B cell (primary cell): ENCODE data around the gene RIPK3. TPM values are rescaled to one million over a fixed set of nuclear protein-coding genes. Genes with fewer than 3 reads are reported as not detected.

Source experiments
- ATAC-seq: fragments of 200-7000 bp; cut with Tn5 transposase; one replicate; pipeline ENCODE4 v1.10.0; 2021; ENCODE audit warnings: low read depth, mild to moderate bottlenecking, moderate number of reproducible peaks, moderate library complexity
- CTCF ChIA-PET: fragments of 350-600 bp; sonication (Branson Sonifier 250); formaldehyde crosslinking; loops from one replicate; lab custom pipeline; 2021; ENCODE audit warnings: antibody characterized with exemption, inconsistent platforms; lab: Charles Lee
- POLR2A ChIA-PET: fragments of 350-600 bp; sonication (Branson Sonifier 250); formaldehyde crosslinking; loops from one replicate; lab custom pipeline; 2021; ENCODE audit warnings: antibody characterized with exemption; lab: Charles Lee
- DNase-seq: peaks from one replicate; pipeline ENCODE4 v3.0.0; 2013
- H2AFZ ChIP-seq: 2 replicates; pipeline ENCODE4 v1.6.1; 2012; ENCODE audit warnings: mild to moderate bottlenecking, low read depth, low read length; ENCODE audit not compliant: insufficient read depth, poor library complexity, severe bottlenecking
- H3K27ac ChIP-seq, 2 donors: 1 replicate in 1 of 2; 2 replicates in 1 of 2; pipeline ENCODE4 v1.5.1; 2012 to 2013; ENCODE audit warnings: low read length in 2 of 2, mild to moderate bottlenecking in 2 of 2, moderate library complexity in 1 of 2
- H3K27me3 ChIP-seq, 4 experiments: fragments of 200-600 bp in 1 of 4; sonication (generic) in 1 of 4; replicated peaks in 1 of 4; 1 replicate in 2 of 4; 2 replicates in 2 of 4; pipeline versions ENCODE4 v1.6.1 to v1.7.0; 2013 to 2016; ENCODE audit warnings: low read length in 3 of 4, mild to moderate bottlenecking in 2 of 4, mixed read lengths in 1 of 4, moderate library complexity in 1 of 4; ENCODE audit not compliant: insufficient read depth in 4 of 4, control insufficient read depth in 3 of 4; ENCODE audit errors: control extremely low read depth in 1 of 4
- H3K36me3 ChIP-seq, 2 experiments: replicated peaks in 1 of 2; 1 replicate in 1 of 2; 2 replicates in 1 of 2; pipeline versions ENCODE4 v1.6.1 to v1.7.1; 2013; ENCODE audit warnings: low read length in 1 of 2; ENCODE audit not compliant: insufficient read depth in 2 of 2, control insufficient read depth in 1 of 2; ENCODE audit errors: control extremely low read depth in 1 of 2, extremely low read depth in 1 of 2
- H3K4me1 ChIP-seq, 2 donors: fragments of 200-600 bp in 1 of 2; sonication (generic) in 1 of 2; 1 replicate in 1 of 2; 2 replicates in 1 of 2; pipeline versions ENCODE4 v1.5.1 to v1.6.1; 2013 to 2017; ENCODE audit warnings: low read length in 2 of 2; ENCODE audit not compliant: control insufficient read depth in 2 of 2, insufficient read depth in 2 of 2
- H3K4me2 ChIP-seq: replicated peaks from 2 replicates; pipeline ENCODE3; 2012; ENCODE audit warnings: mild to moderate bottlenecking, low read depth, low read length; ENCODE audit not compliant: poor library complexity, severe bottlenecking
- H3K4me3 ChIP-seq, 5 experiments: fragments of 200-600 bp in 1 of 5; sonication (generic) in 1 of 5; 1 replicate in 3 of 5; 2 replicates in 2 of 5; pipeline versions ENCODE4 v1.5.1 to v1.7.0; 2011 to 2016; ENCODE audit warnings: low read length in 4 of 5, mild to moderate bottlenecking in 4 of 5, low read depth in 2 of 5, control low read depth in 1 of 5, moderate library complexity in 1 of 5; ENCODE audit not compliant: insufficient read depth in 1 of 5; ENCODE audit errors: control extremely low read depth in 1 of 5, extremely low read depth in 1 of 5
- H3K79me2 ChIP-seq: fragments of 200-600 bp; sonication (generic); one replicate; pipeline ENCODE4 v1.6.0; 2016; ENCODE audit warnings: low read length; ENCODE audit not compliant: control insufficient read depth, insufficient read depth
- H3K9ac ChIP-seq: fragments of 200-600 bp; sonication (generic); 2 replicates; pipeline ENCODE4 v1.6.1; 2017; ENCODE audit warnings: mild to moderate bottlenecking, low read length, moderate library complexity
- H3K9me3 ChIP-seq, 3 donors: one replicate each; pipeline versions ENCODE4 v1.6.1 to v1.7.1; 2013; ENCODE audit warnings: low read length in 2 of 3; ENCODE audit not compliant: control insufficient read depth in 2 of 3, insufficient read depth in 1 of 3; ENCODE audit errors: control extremely low read depth in 1 of 3
- H4K20me1 ChIP-seq: 2 replicates; pipeline ENCODE4 v1.6.0; 2012; ENCODE audit warnings: mild to moderate bottlenecking, low read length; ENCODE audit not compliant: insufficient read depth, control insufficient read depth, poor library complexity, severe bottlenecking
- H3K27ac Mint-ChIP-seq: one replicate; pipeline ENCODE4 v1.8.0; 2021; ENCODE audit warnings: mixed read lengths
- H3K27me3 Mint-ChIP-seq: one replicate; pipeline ENCODE4 v1.8.0; 2021; ENCODE audit warnings: mixed read lengths
- H3K4me1 Mint-ChIP-seq: one replicate; pipeline ENCODE4 v1.8.0; 2021; ENCODE audit warnings: mixed read lengths
- H3K4me3 Mint-ChIP-seq: one replicate; pipeline ENCODE4 v1.8.0; 2021; ENCODE audit warnings: mixed read lengths
- H3K9me3 Mint-ChIP-seq: one replicate; pipeline ENCODE4 v1.8.0; 2022; ENCODE audit warnings: mixed read lengths; ENCODE audit not compliant: insufficient read depth
- CTCF ChIP-seq: fragments of 200-600 bp; IDR thresholded peaks from one replicate; pipeline ENCODE4 v1.8.0; 2022; ENCODE audit warnings: antibody characterized with exemption, mild to moderate bottlenecking
- EZH2 ChIP-seq: IDR thresholded peaks from 2 replicates; pipeline ENCODE4 v1.6.1; 2012; ENCODE audit warnings: borderline replicate concordance, low read depth, mild to moderate bottlenecking, moderate library complexity, low read length; ENCODE audit not compliant: insufficient read depth, poor library complexity, severe bottlenecking
- WGBS: methylation state at CpG from one replicate; pipeline ENCODE4 v1.1.5; 2013; ENCODE audit warnings: missing lambda C conversion rate; ENCODE audit not compliant: insufficient coverage; 5-methylcytosine and 5-hydroxymethylcytosine counted together
- intact Hi-C: fragments of 100-400 bp; cut with micrococcal nuclease; formaldehyde crosslinking; loops from one replicate; pipeline ENCODE4 v1.10.0; 2022
- polyA plus RNA-seq: library from polyadenylated mRNA; depleted of rRNA; stranded (reverse); fragments of >200 nt; gene quantifications from 2 replicates; pipeline ENCODE4 v1.2.3, GENCODE V29; 2012
- total RNA-seq, 2 donors: library from RNA; stranded (reverse); fragments of 120-200 nt in 1 of 2; gene quantifications; 1 replicate in 1 of 2; 2 replicates in 1 of 2; pipeline versions ENCODE4 v1.2.3 to v1.2.4, GENCODE V29; 2013 to 2022

The RIPK3 gene
- total and polyA plus RNA-seq, 2 donors (not counting 1 experiment from before 2014, with no cell fraction given), result 65.5 to 77.6 TPM

- Mint-ChIP-seq H3K27me3 (peaks cover 18% of the 10 kb centered on the region), H3K9me3 (no peaks in the 10 kb centered on the region), H3K4me1 (peaks cover 14% of the 10 kb centered on the region), H3K27ac (no peak overlapping the region), H3K4me3 (no peak overlapping the region)
- CTCF ChIA-PET, result interaction anchor here (1.3 to 5.4 kb wide), 5 partner anchors 12 to 75 kb away, joined by 4 to 42 read pairs (median 20); partner anchors contain the start of genes CBLN3 and KHNYN
- Histone ChIP-seq H4K20me1 (no peaks in the 10 kb centered on the region), H3K27ac (no peak overlapping the region), H3K4me3 (no peak overlapping the region), H3K9me3 (peaks cover 0 to 1% (median 0%) of the 10 kb centered on the region in 3 donors), H3K4me1 (peaks cover 13 to 14% of the 10 kb centered on the region in 2 donors), H3K27me3 (peaks cover 0 to 15% (median 1%) of the 10 kb centered on the region in 4 experiments), H3K79me2 (no peaks in the 10 kb centered on the region), H3K4me2 (no peak overlapping the region), H3K9ac (no peak overlapping the region), H2AFZ (no peak overlapping the region), H3K36me3 (no peaks in the 10 kb centered on the region)
- DNase-seq, result no peak
- POLR2A ChIA-PET, result no interaction called here
- no peak for ATAC-seq
- no CpG with 5 or more reads among the region's 2 CpGs for WGBS
- no peak for TF ChIP-seq EZH2
- intact Hi-C loops, result loop anchor here (10.0 kb wide), 2 partner anchors 313 to 343 kb away; no protein-coding TSS in a partner anchor
Observed at GRCh38 chr14:24361326-24361725, 21.5 kb upstream of the RIPK3 start.

DNA sequence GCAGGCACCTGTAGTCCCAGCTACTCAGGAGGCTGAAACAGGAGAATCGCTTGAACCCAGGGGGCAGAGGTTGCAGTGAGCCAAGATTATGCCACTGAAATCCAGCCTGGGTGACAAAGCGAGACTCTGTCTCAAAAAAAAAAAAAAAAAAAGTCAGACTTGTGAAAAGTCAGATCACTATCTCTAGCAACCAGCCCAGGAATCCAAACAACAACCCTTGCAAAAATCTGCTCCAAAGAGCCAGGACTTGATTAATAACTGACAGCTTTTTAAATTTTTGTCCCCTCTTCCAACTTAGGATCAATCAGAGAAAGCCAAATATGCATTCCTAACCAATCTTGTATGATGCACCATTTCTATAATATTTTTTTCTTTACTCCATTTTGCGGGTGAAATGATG, 20.5 kb upstream of the RIPK3 start:
- H3K27me3 Mint-ChIP-seq, result peaks cover 18% of the 10 kb centered on the region
- no peaks in the 10 kb centered on the region for H3K9me3 Mint-ChIP-seq
- no peak overlapping the region for H3K4me3 Mint-ChIP-seq
- POLR2A ChIA-PET, result no interaction called here
- Histone ChIP-seq H3K9me3 (peaks cover 0 to 1% (median 0%) of the 10 kb centered on the region in 3 donors), H4K20me1 (no peaks in the 10 kb centered on the region), H2AFZ (no peak overlapping the region), H3K36me3 (no peaks in the 10 kb centered on the region), H3K27me3 (peaks cover 0 to 11% (median 1%) of the 10 kb centered on the region in 4 experiments), H3K4me2 (no peak overlapping the region), H3K9ac (no peak overlapping the region), H3K79me2 (no peaks in the 10 kb centered on the region), H3K27ac (no peak overlapping the region), H3K4me3 (no peak overlapping the region), H3K4me1 (peaks cover 4% of the 10 kb centered on the region in 2 donors)
- intact Hi-C loops, result loop anchor here (10.0 kb wide), 2 partner anchors 315 to 345 kb away; no protein-coding TSS in a partner anchor
- no peak for DNase-seq
- no peak overlapping the region for H3K27ac Mint-ChIP-seq
- TF ChIP-seq EZH2 (no peak), CTCF (no peak)
- ATAC-seq, result no peak
- WGBS, result 93% methylated on average over 3 of the region's 3 CpGs
- H3K4me1 Mint-ChIP-seq, result peaks cover 4% of the 10 kb centered on the region
- CTCF ChIA-PET, result interaction anchor here (0.7 to 5.4 kb wide), 4 partner anchors 27 to 77 kb away, joined by 4 to 42 read pairs (median 23); partner anchors contain the start of genes CBLN3 and KHNYN
